ENCODE data around the gene PPP3R1. TPM values are rescaled to one million over a fixed set of nuclear protein-coding genes. Genes with fewer than 3 reads are reported as not detected.

Gene PPP3R1
- total and polyA plus RNA-seq, 9 of the 15 experiments (the other 6 are each of a cell fraction or from before 2014, with no cell fraction given), result 3.7 to 70.0 (median 24.8) TPM

DNA sequence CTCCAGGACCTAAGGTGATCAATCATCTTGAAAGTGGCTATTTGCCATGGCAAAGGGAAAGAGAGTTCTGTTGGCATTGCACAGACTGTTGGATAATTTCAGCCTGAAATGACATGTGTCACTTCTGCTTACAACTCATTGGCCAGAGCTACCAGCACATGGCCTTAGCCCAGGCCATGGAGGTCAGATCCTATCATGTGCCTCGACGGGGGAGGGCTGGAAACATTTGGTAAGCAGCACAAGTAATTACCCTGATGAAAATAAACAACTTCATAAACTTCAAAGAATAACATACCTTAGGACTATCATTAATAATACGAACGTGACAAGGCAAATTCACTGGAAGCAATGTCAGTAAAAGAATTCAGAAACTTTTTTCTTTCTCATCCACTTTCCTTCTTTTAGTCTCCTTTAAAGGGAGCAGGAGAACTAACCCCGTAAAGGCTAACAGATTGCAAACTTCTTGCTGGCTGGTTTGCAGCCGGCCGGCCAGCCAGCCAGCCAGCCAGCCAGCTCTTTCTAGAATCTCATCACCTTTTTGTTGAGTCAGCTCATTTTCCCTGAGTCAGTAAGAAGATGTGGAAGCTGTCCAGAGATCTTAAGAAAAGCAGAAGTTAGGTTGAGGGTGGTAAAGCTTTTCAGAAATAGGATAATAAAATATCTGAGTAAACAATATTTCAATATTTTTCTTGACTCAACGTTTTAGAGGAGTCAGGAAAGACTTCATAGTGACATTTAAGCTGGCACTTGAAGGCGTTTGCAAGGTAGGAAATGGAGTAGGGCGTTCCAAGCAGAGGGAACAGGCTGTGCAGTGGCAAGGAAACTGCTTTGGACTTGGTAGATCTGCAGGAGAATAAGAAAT lies 35.5 kb upstream of the PPP3R1 start (continued):
- TF ChIP-seq, protein P1, sequence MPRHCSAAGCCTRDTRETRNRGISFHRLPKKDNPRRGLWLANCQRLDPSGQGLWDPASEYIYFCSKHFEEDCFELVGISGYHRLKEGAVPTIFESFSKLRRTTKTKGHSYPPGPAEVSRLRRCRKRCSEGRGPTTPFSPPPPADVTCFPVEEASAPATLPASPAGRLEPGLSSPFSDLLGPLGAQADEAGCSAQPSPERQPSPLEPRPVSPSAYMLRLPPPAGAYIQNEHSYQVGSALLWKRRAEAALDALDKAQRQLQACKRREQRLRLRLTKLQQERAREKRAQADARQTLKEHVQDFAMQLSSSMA (CRISPR knock-in tag; IDR thresholded peaks at IDR 0.05), result no peak
- TF ChIP-seq CEBPZ (IDR thresholded peaks at IDR 0.05; ENCODE audit: borderline replicate concordance, low read depth, low read length), result no peak
- TF ChIP-seq MTF1 (CRISPR knock-in tag; IDR thresholded peaks at IDR 0.05; ENCODE audit: borderline replicate concordance), result no peak
- TF ChIP-seq, protein P2, sequence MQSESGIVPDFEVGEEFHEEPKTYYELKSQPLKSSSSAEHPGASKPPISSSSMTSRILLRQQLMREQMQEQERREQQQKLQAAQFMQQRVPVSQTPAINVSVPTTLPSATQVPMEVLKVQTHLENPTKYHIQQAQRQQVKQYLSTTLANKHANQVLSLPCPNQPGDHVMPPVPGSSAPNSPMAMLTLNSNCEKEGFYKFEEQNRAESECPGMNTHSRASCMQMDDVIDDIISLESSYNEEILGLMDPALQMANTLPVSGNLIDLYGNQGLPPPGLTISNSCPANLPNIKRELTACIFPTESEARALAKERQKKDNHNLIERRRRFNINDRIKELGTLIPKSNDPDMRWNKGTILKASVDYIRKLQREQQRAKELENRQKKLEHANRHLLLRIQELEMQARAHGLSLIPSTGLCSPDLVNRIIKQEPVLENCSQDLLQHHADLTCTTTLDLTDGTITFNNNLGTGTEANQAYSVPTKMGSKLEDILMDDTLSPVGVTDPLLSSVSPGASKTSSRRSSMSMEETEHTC (IDR thresholded peaks at IDR 0.05), result no peak
- TF ChIP-seq, protein P3, sequence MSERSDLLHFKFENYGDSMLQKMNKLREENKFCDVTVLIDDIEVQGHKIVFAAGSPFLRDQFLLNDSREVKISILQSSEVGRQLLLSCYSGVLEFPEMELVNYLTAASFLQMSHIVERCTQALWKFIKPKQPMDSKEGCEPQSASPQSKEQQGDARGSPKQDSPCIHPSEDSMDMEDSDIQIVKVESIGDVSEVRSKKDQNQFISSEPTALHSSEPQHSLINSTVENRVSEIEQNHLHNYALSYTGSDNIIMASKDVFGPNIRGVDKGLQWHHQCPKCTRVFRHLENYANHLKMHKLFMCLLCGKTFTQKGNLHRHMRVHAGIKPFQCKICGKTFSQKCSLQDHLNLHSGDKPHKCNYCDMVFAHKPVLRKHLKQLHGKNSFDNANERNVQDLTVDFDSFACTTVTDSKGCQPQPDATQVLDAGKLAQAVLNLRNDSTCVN (CRISPR knock-in tag; IDR thresholded peaks at IDR 0.05), result no peak
- peak; percentile 46; the same call in 1 of the 2 replicates for TF ChIP-seq NFIC (IDR thresholded peaks at IDR 0.05)
- TF ChIP-seq, protein P4, sequence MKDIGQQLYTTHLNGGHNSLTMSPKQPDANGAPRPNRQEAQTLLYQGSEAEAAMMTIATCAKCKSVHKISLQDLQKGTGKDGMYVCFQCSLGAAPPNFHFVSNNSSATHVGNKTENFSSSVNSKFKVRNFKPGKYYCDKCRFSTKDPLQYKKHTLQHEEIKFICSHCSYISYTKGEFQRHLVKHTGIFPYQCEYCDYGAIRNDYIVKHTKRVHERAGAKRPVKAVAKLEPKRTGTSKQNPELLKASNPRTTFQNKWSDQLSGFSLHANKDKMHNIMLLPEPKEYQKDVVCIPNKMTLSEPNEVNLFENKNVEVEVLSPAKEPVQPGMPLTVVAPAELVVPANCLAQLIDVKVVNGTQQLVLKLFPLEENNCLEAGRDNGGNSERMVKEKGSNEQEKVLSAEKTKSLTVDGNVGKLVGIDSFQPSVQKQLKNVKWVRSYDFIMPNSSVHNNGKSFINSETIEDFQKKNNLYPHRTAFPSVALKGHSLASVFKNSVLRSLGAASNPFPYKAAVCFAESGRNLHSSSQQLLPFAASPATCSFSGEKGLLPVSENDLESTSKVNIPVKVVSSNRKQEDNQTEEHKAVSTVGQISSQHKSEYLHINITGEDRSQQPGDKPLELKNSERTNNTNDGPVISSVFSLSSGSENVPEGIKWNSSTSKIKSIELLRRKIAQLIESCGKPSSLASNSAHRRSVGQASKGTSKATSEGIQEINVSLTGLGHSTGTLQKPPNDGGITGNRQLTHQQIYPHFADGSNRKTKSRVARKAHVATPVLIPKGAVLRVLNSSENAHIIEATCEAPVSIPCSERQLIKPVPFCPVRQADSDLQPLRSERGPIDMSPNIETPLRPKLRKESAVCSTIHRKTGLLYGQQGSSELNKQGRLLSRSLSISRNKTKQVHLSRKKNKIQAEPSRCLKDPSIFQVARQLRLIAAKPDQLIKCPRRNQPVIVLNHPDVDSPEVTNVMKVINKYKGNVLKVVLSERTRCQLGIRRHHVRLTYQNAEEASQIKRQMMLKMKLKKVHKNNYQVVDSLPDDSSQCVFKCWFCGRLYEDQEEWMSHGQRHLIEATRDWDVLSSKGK (CRISPR knock-in tag; IDR thresholded peaks at IDR 0.05), result no peak
- no peak for TF ChIP-seq PRPF4 (IDR thresholded peaks at IDR 0.05; ENCODE audit: insufficient read depth, low read depth, low read length, poor library complexity, severe bottlenecking)
- TF ChIP-seq NFE2 (IDR thresholded peaks at IDR 0.05; ENCODE audit: low read depth), result peak; percentile 77
- 0 out of 2 replicates have a peak, but pooled peaks have one; percentile 5 for TF ChIP-seq TEAD4 (IDR thresholded peaks at IDR 0.05; ENCODE audit: low read length)
- TF ChIP-seq TEAD4 (CRISPR knock-in tag; IDR thresholded peaks at IDR 0.05; ENCODE audit: borderline replicate concordance), result no peak
- no peak for TF ChIP-seq SIN3B (IDR thresholded peaks at IDR 0.05; ENCODE audit: low read depth)
- TF ChIP-seq CEBPG (CRISPR knock-in tag; IDR thresholded peaks at IDR 0.05), result no peak
- no peak for TF ChIP-seq CEBPG (tag; conservative IDR thresholded peaks at IDR 0.05 in 1 of 2, IDR thresholded peaks at IDR 0.05 in 1 of 2)
- TF ChIP-seq HES1 (IDR thresholded peaks at IDR 0.05; ENCODE audit: low read depth), result no peak

Data from K562 (cell line).